ENCODE data around the gene IL11.
"Not testable (repeated sequence)": the region's sequence is repeated elsewhere in the genome, so short reads cannot be mapped to it uniquely, and the experiment has no call there.

The IL11 gene

GRCh38 chr19:55348317-55349034, 21.8 kb downstream of the IL11 start:
- DNase-seq: no peak

- DNase-seq: no peak
These were observed 22.7 kb downstream of the IL11 start for GRCh38 chr19:55347442-55348009.

- DNase-seq: no peak
These were observed 23.4 kb downstream of the IL11 start for GRCh38 chr19:55346725-55347441.

GRCh38 chr19:55345818-55346724, 24.2 kb downstream of the IL11 start:
- no peak for DNase-seq

GRCh38 chr19:55345101-55345817, 25.0 kb downstream of the IL11 start:
- no peak for DNase-seq

- DNase-seq: no peak
These were observed 25.8 kb downstream of the IL11 start for GRCh38 chr19:55344444-55344843.

GRCh38 chr19:55341595-55342531, 28.4 kb downstream of the IL11 start:
- DNase-seq: no peak

GRCh38 chr19:55341171-55341588, 29.1 kb downstream of the IL11 start:
- peak; percentile 43 to 48 for DNase-seq

- no peak for DNase-seq
These were observed 29.5 kb downstream of the IL11 start for GRCh38 chr19:55340784-55341147.

GRCh38 chr19:55339889-55340783, 30.1 kb downstream of the IL11 start:
- DNase-seq: no peak

GRCh38 chr19:55339105-55339888, 31.0 kb downstream of the IL11 start, which contains the start of gene KMT5C:
TSS of gene KMT5C (plus strand) at chr19:55339876. CDS start at chr19:55341937, 2,061 bp downstream.
- DNase-seq: peak; percentile 100

GRCh38 chr19:55336101-55336500, 34.2 kb downstream of the IL11 start:
- no peak for DNase-seq

- no peak for DNase-seq
These were observed 36.4 kb downstream of the IL11 start for GRCh38 chr19:55333870-55334269.

- not testable (repeated sequence) for DNase-seq
These were observed 40.5 kb downstream of the IL11 start for GRCh38 chr19:55329791-55330190.

- not testable (repeated sequence) for DNase-seq
These were observed 41.4 kb downstream of the IL11 start for GRCh38 chr19:55328774-55329318.

GRCh38 chr19:55325172-55325571, 45.1 kb downstream of the IL11 start, which contains the start of gene TMEM150B:
TSS of gene TMEM150B (minus strand) at chr19:55325341. CDS start at chr19:55321036, 4,305 bp downstream.
- DNase-seq: no peak

GRCh38 chr19:55324662-55325061, 45.6 kb downstream of the IL11 start:
- DNase-seq: no peak

- DNase-seq: no peak
These were observed 47.9 kb downstream of the IL11 start for GRCh38 chr19:55322204-55322885.
